ENCODE measurements around the gene MRPL36.

MRPL36 gene

DNA sequence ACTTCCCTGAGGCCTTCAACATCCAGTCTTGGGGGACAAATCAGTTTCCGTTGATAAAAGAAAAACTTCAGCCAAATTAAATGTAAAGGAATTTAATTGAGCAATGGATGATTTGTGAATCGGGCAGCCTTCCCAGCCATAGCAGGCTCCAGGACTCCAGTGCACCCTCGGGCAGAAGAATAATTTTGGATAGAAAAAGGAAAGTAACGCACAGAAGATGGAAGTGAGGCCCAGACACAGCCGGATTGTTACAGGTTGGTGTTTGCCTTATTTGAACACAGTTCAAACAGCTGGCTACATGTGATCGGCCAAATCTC lies 19.1 kb downstream of the MRPL36 start:
- no peak for DNase-seq (ENCODE audit: low read depth)
- no peak overlapping the region for H3K4me3 ChIP-seq (ENCODE audit: low read depth, low read length)
- TF ChIP-seq, protein P1, sequence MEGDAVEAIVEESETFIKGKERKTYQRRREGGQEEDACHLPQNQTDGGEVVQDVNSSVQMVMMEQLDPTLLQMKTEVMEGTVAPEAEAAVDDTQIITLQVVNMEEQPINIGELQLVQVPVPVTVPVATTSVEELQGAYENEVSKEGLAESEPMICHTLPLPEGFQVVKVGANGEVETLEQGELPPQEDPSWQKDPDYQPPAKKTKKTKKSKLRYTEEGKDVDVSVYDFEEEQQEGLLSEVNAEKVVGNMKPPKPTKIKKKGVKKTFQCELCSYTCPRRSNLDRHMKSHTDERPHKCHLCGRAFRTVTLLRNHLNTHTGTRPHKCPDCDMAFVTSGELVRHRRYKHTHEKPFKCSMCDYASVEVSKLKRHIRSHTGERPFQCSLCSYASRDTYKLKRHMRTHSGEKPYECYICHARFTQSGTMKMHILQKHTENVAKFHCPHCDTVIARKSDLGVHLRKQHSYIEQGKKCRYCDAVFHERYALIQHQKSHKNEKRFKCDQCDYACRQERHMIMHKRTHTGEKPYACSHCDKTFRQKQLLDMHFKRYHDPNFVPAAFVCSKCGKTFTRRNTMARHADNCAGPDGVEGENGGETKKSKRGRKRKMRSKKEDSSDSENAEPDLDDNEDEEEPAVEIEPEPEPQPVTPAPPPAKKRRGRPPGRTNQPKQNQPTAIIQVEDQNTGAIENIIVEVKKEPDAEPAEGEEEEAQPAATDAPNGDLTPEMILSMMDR (IDR thresholded peaks at IDR 0.05; ENCODE audit: insufficient read depth, low read depth, low read length, missing control alignments) = no peak

DNA sequence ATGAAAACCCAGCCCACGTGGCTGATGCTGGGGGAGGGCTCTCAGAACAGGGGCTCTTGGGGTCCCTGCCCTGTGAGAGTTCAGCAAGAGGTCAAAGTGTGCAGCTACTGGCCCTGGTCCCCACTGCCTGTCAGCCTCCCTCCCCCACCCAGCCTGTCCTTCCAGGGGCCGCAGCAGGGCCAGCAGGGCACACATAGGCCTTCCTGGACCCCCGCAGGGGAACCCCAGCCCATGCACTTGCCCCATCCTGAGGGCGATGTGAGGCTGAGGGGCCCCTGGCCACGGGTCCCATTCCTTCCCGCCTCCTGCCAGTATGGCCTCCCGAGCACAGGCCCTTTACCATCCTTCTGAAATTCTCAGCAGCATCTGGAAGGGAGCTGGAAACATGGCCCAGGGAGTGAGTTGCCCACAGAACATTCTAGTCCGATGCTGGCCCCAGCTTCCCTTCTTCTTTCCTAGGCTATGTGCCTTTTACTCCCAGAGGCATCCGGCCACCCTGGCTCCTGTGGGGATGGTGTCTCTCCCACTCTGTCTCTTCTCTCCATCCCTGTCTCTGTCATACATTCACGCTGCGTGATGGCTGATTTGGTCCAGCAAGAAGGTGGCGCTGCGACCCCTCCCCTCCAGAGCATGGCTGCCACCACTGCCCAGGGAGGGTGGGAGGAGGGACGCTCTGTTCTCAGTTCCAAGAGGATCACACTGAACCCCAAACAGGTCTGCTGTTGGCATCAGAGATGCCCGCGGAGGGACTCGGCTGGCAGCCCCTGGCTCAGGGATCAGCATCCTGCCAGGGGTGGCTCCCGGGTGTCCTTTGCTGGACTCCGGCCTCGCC lies 19.6 kb downstream of the MRPL36 start:
- no peak overlapping the region for H3K4me3 ChIP-seq (ENCODE audit: low read depth, low read length)
- TF ChIP-seq, protein P1 (IDR thresholded peaks at IDR 0.05; ENCODE audit: insufficient read depth, low read depth, low read length, missing control alignments) = no peak
- no peak for DNase-seq (ENCODE audit: low read depth)

DNA sequence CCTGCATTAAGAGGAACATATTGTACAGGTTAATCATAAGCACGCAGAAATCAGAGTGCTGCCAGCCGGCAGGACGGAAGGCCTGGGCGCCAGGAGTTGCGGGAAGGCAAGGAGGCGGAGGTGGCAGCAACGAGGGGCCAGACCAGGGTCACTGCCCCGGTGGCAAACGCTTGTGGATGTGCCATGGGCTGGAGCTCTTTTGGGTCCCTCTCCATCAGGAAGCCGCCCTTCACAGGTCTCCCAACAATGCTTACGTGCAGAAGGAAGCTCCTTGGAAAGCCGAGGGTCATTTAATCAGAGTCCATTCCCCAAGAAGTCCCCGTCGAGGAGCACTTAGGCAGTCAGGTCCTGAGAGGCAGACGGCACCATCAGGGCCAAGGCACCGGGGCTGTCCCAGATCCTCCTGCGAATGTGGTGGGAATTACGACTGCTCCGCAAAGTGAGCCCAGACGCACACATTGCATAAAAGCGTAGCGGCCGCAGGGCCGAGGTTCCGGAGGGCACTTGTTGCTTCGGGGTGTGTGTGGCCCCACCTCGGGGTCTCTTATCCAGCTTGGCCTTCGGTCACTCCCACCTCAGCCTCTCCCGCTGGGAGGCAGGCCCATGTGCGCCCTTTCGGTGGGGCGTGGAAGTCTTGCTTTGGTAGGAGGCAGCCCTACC lies 20.5 kb downstream of the MRPL36 start:
- no peak for DNase-seq (ENCODE audit: low read depth)
- no peak overlapping the region for H3K4me3 ChIP-seq (ENCODE audit: low read depth, low read length)
- TF ChIP-seq, protein P1 (IDR thresholded peaks at IDR 0.05; ENCODE audit: insufficient read depth, low read depth, low read length, missing control alignments) = no peak

DNA sequence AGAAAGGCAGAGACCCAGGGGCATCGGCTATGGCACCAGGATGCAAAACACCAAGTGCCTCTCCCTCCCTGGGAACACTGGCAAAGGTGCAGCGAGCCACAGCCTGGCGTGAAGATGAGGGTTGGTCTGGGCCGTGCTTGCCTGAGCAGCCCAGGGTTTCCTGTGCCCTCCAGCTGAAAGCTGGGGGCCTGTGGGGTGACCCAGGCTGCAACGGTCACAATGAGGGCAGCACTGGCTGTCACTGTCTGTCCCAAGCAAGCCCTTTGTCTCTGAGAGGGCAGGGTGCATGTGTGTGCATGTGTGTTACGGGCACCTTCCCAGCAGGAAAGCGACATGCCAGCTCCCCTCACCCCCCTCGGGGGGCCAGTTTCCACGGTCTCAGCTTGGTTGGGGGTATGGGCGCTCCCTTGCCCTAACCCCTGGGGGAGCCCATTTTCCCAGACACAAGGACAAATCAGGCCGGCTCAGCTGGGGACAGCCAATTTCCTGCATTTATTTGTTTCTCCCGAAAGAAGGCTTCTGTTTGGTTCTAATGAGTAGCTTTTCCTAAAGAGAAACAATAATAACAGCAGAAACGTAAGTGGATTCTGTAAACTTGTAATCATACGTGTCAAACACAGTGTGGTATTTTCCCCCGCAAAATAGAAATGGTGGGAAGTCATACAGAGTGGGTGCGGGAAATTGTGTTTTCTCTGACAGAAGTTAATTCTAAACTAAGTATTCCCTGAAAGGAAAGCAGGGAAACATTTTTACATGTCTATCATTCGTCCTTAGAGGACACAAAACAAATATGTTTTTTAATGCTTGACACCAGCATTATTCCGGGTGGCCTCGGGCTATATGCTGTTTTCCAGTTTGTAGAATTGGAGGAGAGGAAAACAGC lies 21.3 kb downstream of the MRPL36 start:
- no peak overlapping the region for H3K4me3 ChIP-seq (ENCODE audit: low read depth, low read length)
- no peak for DNase-seq (ENCODE audit: low read depth)
- TF ChIP-seq, protein P1 (IDR thresholded peaks at IDR 0.05; ENCODE audit: insufficient read depth, low read depth, low read length, missing control alignments) = no peak

DNA sequence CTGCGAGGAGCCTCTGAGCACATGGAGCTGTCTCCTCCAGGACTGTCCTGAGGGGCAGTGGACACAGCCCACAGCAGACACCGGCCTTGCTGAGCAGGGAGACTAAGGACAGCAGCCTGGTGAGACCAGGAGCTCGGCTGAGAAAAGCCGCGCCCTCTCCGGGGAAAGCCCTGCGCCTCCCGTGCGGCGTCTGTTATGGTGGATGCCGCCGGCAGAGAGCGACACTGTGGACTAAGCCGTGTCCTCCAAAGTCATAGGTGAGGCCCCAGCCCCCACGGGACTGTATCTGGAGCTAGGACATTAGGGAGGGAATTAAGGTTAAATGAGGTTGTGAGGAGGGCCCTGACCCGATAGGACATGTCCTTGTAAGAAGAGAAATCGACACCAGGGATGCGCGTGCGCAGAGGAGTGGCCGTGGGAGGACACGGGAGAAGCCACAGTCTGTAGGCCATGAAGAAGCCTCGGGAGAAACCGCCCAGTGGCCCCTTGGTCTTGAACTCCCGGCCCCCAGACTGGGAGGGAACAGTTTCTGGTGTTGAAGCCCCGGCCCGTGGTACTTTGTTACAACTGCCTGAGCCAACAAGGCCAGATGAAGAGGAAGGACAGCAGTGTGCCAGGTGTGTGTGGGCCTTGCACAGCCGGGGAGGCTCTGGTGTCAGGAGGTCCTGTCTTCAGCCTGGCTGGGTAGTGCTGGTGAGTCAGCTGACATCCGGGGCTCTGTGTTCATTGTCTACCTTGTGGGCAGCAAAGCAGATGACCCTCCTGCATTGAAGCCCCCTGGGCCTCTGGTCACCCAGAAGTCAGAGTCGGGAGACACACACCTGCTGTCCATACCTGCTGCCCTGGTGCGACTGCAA lies 22.1 kb downstream of the MRPL36 start:
- no peak overlapping the region for H3K4me3 ChIP-seq (ENCODE audit: low read depth, low read length)
- no peak for DNase-seq (ENCODE audit: low read depth)
- TF ChIP-seq, protein P1 (IDR thresholded peaks at IDR 0.05; ENCODE audit: insufficient read depth, low read depth, low read length, missing control alignments) = no peak

DNA sequence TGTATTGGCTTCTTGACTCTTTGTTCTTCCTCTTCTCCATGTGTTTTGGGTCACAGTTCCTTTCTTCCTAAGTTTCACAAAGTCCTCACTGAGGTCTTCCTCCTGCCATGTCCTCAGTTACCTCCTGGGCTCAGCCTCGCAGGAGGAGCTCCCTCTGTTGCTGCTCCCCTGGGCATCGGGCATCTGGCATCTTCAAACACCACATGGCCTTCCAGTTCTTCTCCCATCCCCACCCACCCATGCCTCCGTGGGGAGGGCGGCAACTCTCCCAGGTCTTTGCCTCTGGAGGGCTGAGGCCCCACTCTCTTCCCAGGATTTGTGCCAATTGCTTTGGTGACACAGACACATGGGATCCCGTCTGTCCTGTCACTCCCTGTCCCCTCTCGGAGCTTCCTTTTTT lies 22.8 kb downstream of the MRPL36 start:
- TF ChIP-seq, protein P1 (IDR thresholded peaks at IDR 0.05; ENCODE audit: insufficient read depth, low read depth, low read length, missing control alignments) = no peak
- no peak for DNase-seq (ENCODE audit: low read depth)
- no peak overlapping the region for H3K4me3 ChIP-seq (ENCODE audit: low read depth, low read length)
